Lower lobe of right lung (tissue), 2 donors: ENCODE measurements around the gene TSC22D1. TPM values are rescaled to one million over a fixed set of nuclear protein-coding genes. Genes with fewer than 3 reads are reported as not detected.

ENCODE experiments used
- ATAC-seq, 2 donors: fragments of 200-7000 bp; cut with Tn5 transposase; one replicate each; pipeline ENCODE4 v1.9.1; 2020 to 2022; ENCODE audit warnings: mild to moderate bottlenecking in 2 of 2, moderate library complexity in 2 of 2
- DNase-seq: peaks from one replicate; pipeline ENCODE4 v3.0.0-alpha.2; 2020
- H3K27ac ChIP-seq: fragments of 200-600 bp; one replicate; pipeline ENCODE4 v1.8.0; 2022
- H3K27me3 ChIP-seq: fragments of 200-600 bp; one replicate; pipeline ENCODE4 v1.8.0; 2022; ENCODE audit warnings: low read depth
- H3K36me3 ChIP-seq: fragments of 200-600 bp; one replicate; pipeline ENCODE4 v1.8.0; 2022; ENCODE audit warnings: mild to moderate bottlenecking
- H3K4me1 ChIP-seq: fragments of 200-600 bp; one replicate; pipeline ENCODE4 v1.8.0; 2022
- H3K4me3 ChIP-seq: fragments of 200-600 bp; one replicate; pipeline ENCODE4 v1.8.0; 2022; ENCODE audit warnings: mild to moderate bottlenecking
- H3K9me3 ChIP-seq: fragments of 200-600 bp; one replicate; pipeline ENCODE4 v1.8.0; 2022
- intact Hi-C: fragments of 100-400 bp; cut with DNase I; formaldehyde crosslinking; loops from one replicate; pipeline ENCODE4 v1.11.0; 2022
- total RNA-seq: library from RNA; stranded (reverse); fragmentation: NEBNext Ultra II Directional; extraction: Animal tissue kit (Norgen Biotek cat#: 25700); gene quantifications from one replicate; pipeline ENCODE4 v1.2.1, GENCODE V29; 2021
- TF ChIP-seq, protein P1 (sequence below): fragments of 200-600 bp; IDR thresholded peaks from one replicate; pipeline ENCODE4 v1.8.0; 2022; ENCODE audit warnings: antibody characterized with exemption, mild to moderate bottlenecking
- donor health status: DM: no; HTN: yes; CAD: no; lungs with severe emphysema.

Gene TSC22D1
- total RNA-seq, 1 donor from 2014 or later: 163 TPM

DNA sequence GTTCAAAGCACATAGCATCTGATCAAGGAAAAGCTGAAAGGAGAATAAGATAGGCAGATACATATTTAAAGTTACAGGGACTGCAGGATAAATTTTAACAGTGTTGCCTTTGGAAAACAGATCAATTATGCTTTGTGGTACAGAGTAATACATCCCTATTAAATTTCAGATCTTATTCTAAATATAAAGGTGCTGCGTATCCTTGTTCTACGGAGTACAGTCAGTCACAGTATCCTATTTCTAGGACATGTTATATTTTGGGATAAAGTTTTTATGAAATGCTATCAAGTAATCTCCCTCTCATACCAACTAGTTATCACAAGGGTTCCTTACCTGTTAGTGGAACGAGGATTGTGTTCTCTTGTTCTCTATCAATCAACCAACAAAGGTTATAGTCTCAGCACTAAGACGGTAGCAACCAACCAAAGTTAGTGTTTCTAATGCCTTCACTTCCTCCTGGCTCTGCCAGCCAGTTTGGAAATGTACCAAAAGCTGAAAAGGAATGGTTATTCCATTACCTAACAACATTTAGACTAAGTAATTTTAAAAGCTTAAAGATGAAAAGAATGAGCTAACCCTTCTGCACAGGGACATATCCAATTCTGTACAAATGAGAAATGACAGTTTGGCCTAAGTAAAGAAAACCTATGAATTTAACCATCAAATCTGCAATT lies 35.2 kb downstream of the TSC22D1 start:
- no peaks in the 10 kb centered on the region for H3K4me1 ChIP-seq
- H3K9me3 ChIP-seq: no peaks in the 10 kb centered on the region
- no peak overlapping the region for H3K4me3 ChIP-seq
- no peak overlapping the region for H3K27ac ChIP-seq
- DNase-seq (no peak), ATAC-seq (no peak)
- H3K27me3 ChIP-seq: no peaks in the 10 kb centered on the region
- no peaks in the 10 kb centered on the region for H3K36me3 ChIP-seq
- intact Hi-C loops: no loop called here
- TF ChIP-seq, protein P1, sequence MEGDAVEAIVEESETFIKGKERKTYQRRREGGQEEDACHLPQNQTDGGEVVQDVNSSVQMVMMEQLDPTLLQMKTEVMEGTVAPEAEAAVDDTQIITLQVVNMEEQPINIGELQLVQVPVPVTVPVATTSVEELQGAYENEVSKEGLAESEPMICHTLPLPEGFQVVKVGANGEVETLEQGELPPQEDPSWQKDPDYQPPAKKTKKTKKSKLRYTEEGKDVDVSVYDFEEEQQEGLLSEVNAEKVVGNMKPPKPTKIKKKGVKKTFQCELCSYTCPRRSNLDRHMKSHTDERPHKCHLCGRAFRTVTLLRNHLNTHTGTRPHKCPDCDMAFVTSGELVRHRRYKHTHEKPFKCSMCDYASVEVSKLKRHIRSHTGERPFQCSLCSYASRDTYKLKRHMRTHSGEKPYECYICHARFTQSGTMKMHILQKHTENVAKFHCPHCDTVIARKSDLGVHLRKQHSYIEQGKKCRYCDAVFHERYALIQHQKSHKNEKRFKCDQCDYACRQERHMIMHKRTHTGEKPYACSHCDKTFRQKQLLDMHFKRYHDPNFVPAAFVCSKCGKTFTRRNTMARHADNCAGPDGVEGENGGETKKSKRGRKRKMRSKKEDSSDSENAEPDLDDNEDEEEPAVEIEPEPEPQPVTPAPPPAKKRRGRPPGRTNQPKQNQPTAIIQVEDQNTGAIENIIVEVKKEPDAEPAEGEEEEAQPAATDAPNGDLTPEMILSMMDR: no peak

- Histone ChIP-seq H3K4me3 (no peak overlapping the region), H3K4me1 (no peaks in the 10 kb centered on the region), H3K36me3 (no peaks in the 10 kb centered on the region), H3K27me3 (no peaks in the 10 kb centered on the region), H3K27ac (no peak overlapping the region), H3K9me3 (no peaks in the 10 kb centered on the region)
- intact Hi-C loops: no loop called here
- ATAC-seq (no peak), DNase-seq (no peak)
- TF ChIP-seq, protein P1: no peak
Observed at GRCh38 chr13:44537248-44537647, 38.9 kb downstream of the TSC22D1 start.

GRCh38 chr13:44523146-44524015 lies 52.7 kb downstream of the TSC22D1 start:
- Histone ChIP-seq H3K36me3 (no peaks in the 10 kb centered on the region), H3K4me3 (no peak overlapping the region), H3K27ac (no peak overlapping the region), H3K27me3 (no peaks in the 10 kb centered on the region), H3K4me1 (no peaks in the 10 kb centered on the region), H3K9me3 (no peaks in the 10 kb centered on the region)
- peak; percentile 30 to 91 for ATAC-seq
- DNase-seq: no peak
- intact Hi-C loops: no loop called here
- TF ChIP-seq, protein P1: no peak

GRCh38 chr13:44519642-44520041 lies 56.5 kb downstream of the TSC22D1 start:
- TF ChIP-seq, protein P1: no peak
- no peak overlapping the region for H3K27ac ChIP-seq
- no peaks in the 10 kb centered on the region for H3K9me3 ChIP-seq
- ATAC-seq (no peak), DNase-seq (no peak)
- H3K27me3 ChIP-seq: no peaks in the 10 kb centered on the region
- H3K4me1 ChIP-seq: no peaks in the 10 kb centered on the region
- no peak overlapping the region for H3K4me3 ChIP-seq
- no peaks in the 10 kb centered on the region for H3K36me3 ChIP-seq
- intact Hi-C loops: no loop called here

- H3K27ac ChIP-seq: no peak overlapping the region
- H3K36me3 ChIP-seq: no peaks in the 10 kb centered on the region
- no peak for ATAC-seq
- no peaks in the 10 kb centered on the region for H3K4me1 ChIP-seq
- no peak overlapping the region for H3K4me3 ChIP-seq
- DNase-seq: no peak
- no peaks in the 10 kb centered on the region for H3K27me3 ChIP-seq
- no peaks in the 10 kb centered on the region for H3K9me3 ChIP-seq
- TF ChIP-seq, protein P1: no peak
- intact Hi-C loops: no loop called here
Observed at GRCh38 chr13:44516771-44517170, 59.4 kb downstream of the TSC22D1 start.
